Loucy (cell line): ENCODE data around the gene CRACR2A.

Experiments
- EZH2phosphoT487 ChIP-seq: fragments of 200-600 bp; IDR thresholded peaks from 2 replicates; pipeline ENCODE4 v1.6.1; 2018; ENCODE audit warnings: antibody characterized with exemption, mild to moderate bottlenecking, moderate library complexity, borderline replicate concordance
- TF ChIP-seq, protein P1 (sequence below): fragments of 200-600 bp; sonication (generic); conservative IDR thresholded peaks from 2 replicates; pipeline ENCODE4 v1.5.1; 2014; ENCODE audit warnings: mild to moderate bottlenecking, antibody characterized with exemption, low read length

DNA sequence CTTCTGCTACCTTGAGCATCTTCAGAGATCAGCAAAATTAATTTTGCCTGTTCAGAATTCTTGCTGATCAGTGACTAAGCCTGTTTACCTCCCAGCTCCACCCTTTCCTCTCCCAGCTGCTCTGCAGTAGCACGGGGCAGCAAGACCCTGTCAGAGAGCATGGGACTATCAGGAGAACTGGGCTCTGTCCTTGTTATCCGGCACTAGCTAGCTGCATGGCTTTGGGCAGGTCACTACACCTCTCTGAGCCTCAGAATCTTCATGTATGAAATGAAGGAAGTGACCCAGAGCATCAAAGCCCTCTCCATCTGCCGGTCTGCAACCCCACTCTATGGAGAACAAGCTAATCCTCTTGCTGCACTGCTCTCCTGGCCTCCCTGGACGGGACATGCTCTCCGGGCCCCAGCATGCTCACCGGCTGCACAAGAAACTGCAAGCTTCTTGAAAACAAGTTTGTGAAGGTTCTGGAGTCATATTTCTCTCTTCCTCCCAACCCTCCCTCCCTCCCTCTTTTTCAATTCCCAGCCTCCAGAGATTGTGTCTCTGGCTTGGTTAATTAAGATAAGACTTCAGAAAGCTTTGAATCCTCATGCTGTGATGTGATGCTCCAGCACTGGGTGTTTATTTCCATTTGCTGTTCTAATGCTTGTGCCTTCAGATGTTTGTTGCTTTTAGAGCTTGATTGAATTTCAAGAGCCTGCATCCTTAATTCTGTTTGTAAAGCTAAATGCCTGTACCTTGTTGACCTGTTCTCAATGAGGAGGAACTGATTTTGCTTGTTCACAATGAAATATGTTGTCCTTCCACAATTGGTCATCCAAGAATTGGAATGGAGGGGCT lies 101.1 kb downstream of the CRACR2A start:
- TF ChIP-seq EZH2phosphoT487: no peak
- TF ChIP-seq, protein P1, sequence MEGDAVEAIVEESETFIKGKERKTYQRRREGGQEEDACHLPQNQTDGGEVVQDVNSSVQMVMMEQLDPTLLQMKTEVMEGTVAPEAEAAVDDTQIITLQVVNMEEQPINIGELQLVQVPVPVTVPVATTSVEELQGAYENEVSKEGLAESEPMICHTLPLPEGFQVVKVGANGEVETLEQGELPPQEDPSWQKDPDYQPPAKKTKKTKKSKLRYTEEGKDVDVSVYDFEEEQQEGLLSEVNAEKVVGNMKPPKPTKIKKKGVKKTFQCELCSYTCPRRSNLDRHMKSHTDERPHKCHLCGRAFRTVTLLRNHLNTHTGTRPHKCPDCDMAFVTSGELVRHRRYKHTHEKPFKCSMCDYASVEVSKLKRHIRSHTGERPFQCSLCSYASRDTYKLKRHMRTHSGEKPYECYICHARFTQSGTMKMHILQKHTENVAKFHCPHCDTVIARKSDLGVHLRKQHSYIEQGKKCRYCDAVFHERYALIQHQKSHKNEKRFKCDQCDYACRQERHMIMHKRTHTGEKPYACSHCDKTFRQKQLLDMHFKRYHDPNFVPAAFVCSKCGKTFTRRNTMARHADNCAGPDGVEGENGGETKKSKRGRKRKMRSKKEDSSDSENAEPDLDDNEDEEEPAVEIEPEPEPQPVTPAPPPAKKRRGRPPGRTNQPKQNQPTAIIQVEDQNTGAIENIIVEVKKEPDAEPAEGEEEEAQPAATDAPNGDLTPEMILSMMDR: no peak
